HepG2 (cell line): Measurements from ENCODE around the gene CD72. TPM values are rescaled to one million over a fixed set of nuclear protein-coding genes. Genes with fewer than 3 reads are reported as not detected.

Experiments
- ATAC-seq: fragments of 200-7000 bp; cut with Tn5 transposase; 3 replicates; pipeline ENCODE4 v1.9.1; 2020; ENCODE audit warnings: mild to moderate bottlenecking, moderate library complexity
- BruUV-seq: library from RNA; stranded (reverse); fragments of 400-500 nt; replicated peaks from 2 replicates; lab custom pipeline; 2021; lab: Mats Ljungman, UMichigan
- CTCF ChIA-PET: fragments of 300-600 bp; formaldehyde crosslinking; extraction: SDS; loops from one replicate; lab custom pipeline; 2021; ENCODE audit warnings: low total read pairs, inconsistent platforms, low intra/inter-chr PET ratio; lab: Yijun Ruan, JAX
- POLR2A ChIA-PET: fragments of 350-600 bp; sonication (Branson Sonifier 250); formaldehyde crosslinking; loops from one replicate; lab custom pipeline; 2020; ENCODE audit warnings: antibody characterized with exemption, inconsistent platforms; lab: Yijun Ruan, JAX
- DNase-seq: peaks from one replicate; pipeline ENCODE4 v3.0.0-alpha.2; 2015; ENCODE audit warnings: low spot score
- FAIRE-seq: peaks from 3 replicates; lab custom pipeline; 2011; peaks lifted over from hg19 to GRCh38; lab: Jason Lieb, UNC
- H2AFZ ChIP-seq: one replicate; pipeline ENCODE4 v1.6.1; 2011; ENCODE audit warnings: low read length, inconsistent platforms
- H3K27ac ChIP-seq: fragments of 300-600 bp; 3 replicates; pipeline ENCODE4 v1.8.0; 2011; ENCODE audit warnings: mixed run types, mild to moderate bottlenecking, mixed read lengths, low read length, inconsistent platforms; ENCODE audit not compliant: insufficient read depth; ENCODE audit errors: extremely low read length
- H3K27me3 ChIP-seq, 2 experiments: fragments of 200-600 bp in 1 of 2; 2 replicates in 1 of 2; 3 replicates in 1 of 2; pipeline versions ENCODE4 v1.6.0 to v1.8.0; 2011; ENCODE audit warnings: low read length in 2 of 2, mild to moderate bottlenecking in 2 of 2, moderate library complexity in 2 of 2, inconsistent platforms in 1 of 2; ENCODE audit not compliant: insufficient read depth in 2 of 2, control insufficient read depth in 1 of 2
- H3K36me3 ChIP-seq, 2 experiments: fragments of 200-600 bp in 1 of 2; replicated peaks in 1 of 2; 2 replicates in 1 of 2; 3 replicates in 1 of 2; pipeline versions ENCODE4 v1.5.1 to v1.8.0; 2011; ENCODE audit warnings: low read length in 2 of 2, inconsistent platforms in 1 of 2; ENCODE audit not compliant: insufficient read depth in 2 of 2, control insufficient read depth in 1 of 2
- H3K4me1 ChIP-seq: 2 replicates; pipeline ENCODE4 v1.5.1; 2012; ENCODE audit warnings: low read length, inconsistent platforms; ENCODE audit not compliant: insufficient read depth
- H3K4me2 ChIP-seq: 2 replicates; pipeline ENCODE4 v1.6.0; 2011; ENCODE audit warnings: low read depth, low read length, inconsistent platforms
- H3K4me3 ChIP-seq, 3 experiments: fragments of 200-600 bp in 1 of 3; sonication (generic), shearing (Covaris generic) in 1 of 3; replicated peaks in 1 of 3; 2 replicates each; pipeline ENCODE4 v1.5.1; 2011 to 2016; ENCODE audit warnings: low read length in 3 of 3, inconsistent platforms in 2 of 3, low read depth in 2 of 3, mild to moderate bottlenecking in 2 of 3, control low read depth in 1 of 3, mixed read lengths in 1 of 3; ENCODE audit not compliant: insufficient read depth in 1 of 3
- H3K79me2 ChIP-seq: one replicate; pipeline ENCODE4 v1.6.1; 2011; ENCODE audit warnings: low read length, inconsistent platforms; ENCODE audit not compliant: insufficient read depth
- H3K9ac ChIP-seq: 2 replicates; pipeline ENCODE4 v1.6.0; 2011; ENCODE audit warnings: mild to moderate bottlenecking, low read depth, low read length, inconsistent platforms; ENCODE audit not compliant: insufficient read depth
- H3K9me3 ChIP-seq: 2 replicates; pipeline ENCODE4 v1.5.1; 2012; ENCODE audit warnings: mild to moderate bottlenecking, low read length
- H4K20me1 ChIP-seq: 2 replicates; pipeline ENCODE4 v1.6.0; 2011; ENCODE audit warnings: inconsistent platforms, mild to moderate bottlenecking, low read length, moderate library complexity; ENCODE audit not compliant: insufficient read depth
- CEBPB ChIP-seq: IDR thresholded peaks from 2 replicates; pipeline ENCODE4 v1.6.1; 2011; ENCODE audit warnings: low read depth, low read length, improper control_type of control experiment, borderline replicate concordance
- CREB1 ChIP-seq, 2 experiments: fragments of 450-650 bp in 1 of 2; IDR thresholded peaks; 2 replicates each; pipeline ENCODE4 v1.6.1; 2016 to 2017; ENCODE audit warnings: control low read depth in 1 of 2, mild to moderate bottlenecking in 1 of 2, missing compliant biosample characterization in 1 of 2, missing genetic modification characterization in 1 of 2
- DR1 ChIP-seq: sonication (generic); formaldehyde crosslinking; IDR thresholded peaks from 2 replicates; pipeline ENCODE4 v1.8.0; 2021; ENCODE audit warnings: mild to moderate bottlenecking, missing genetic modification reagents, inconsistent platforms
- FOXC1 ChIP-seq: sonication (generic); formaldehyde crosslinking; IDR thresholded peaks from 2 replicates; pipeline ENCODE4 v1.8.0; 2022; ENCODE audit warnings: mild to moderate bottlenecking, missing genetic modification reagents, borderline replicate concordance
- GATA4 ChIP-seq: sonication (generic); IDR thresholded peaks from 2 replicates; pipeline ENCODE4 v1.6.1; 2016; ENCODE audit warnings: antibody characterized with exemption, low read depth, borderline replicate concordance
- KLF16 ChIP-seq, 2 experiments: sonication (generic) in 1 of 2; formaldehyde crosslinking in 1 of 2; IDR thresholded peaks; 2 replicates each; pipeline versions ENCODE4 v1.6.1 to v1.8.0; 2016 to 2023; ENCODE audit warnings: missing genetic modification reagents in 2 of 2, missing compliant biosample characterization in 1 of 2
- MED1 ChIP-seq: sonication (generic); formaldehyde crosslinking; IDR thresholded peaks from 2 replicates; pipeline ENCODE4 v1.4.0; 2020; ENCODE audit warnings: missing genetic modification reagents
- SRSF4 ChIP-seq: fragments of 200-400 bp; formaldehyde crosslinking; IDR thresholded peaks from one replicate; pipeline ENCODE4 v1.6.1; 2018; ENCODE audit warnings: mild to moderate bottlenecking, low read depth, low read length, moderate library complexity; ENCODE audit not compliant: poor library complexity, severe bottlenecking
- TEAD3 ChIP-seq: optimal IDR thresholded peaks from 2 replicates; pipeline ENCODE3; 2016; ENCODE audit warnings: borderline replicate concordance
- ZBTB4 ChIP-seq: sonication (generic); formaldehyde crosslinking; IDR thresholded peaks from 2 replicates; pipeline ENCODE4 v1.4.0; 2020; ENCODE audit warnings: missing genetic modification reagents, mild to moderate bottlenecking, borderline replicate concordance
- ZNF124 ChIP-seq: sonication (generic); formaldehyde crosslinking; IDR thresholded peaks from 2 replicates; pipeline ENCODE4 v1.4.0; 2020; ENCODE audit warnings: missing genetic modification reagents
- ZNF652 ChIP-seq: IDR thresholded peaks from 2 replicates; pipeline ENCODE4 v1.6.1; 2016; ENCODE audit warnings: low read depth, borderline replicate concordance
- ZNF713 ChIP-seq: sonication (generic); formaldehyde crosslinking; IDR thresholded peaks from 2 replicates; pipeline ENCODE4 v1.4.0; 2020; ENCODE audit warnings: mild to moderate bottlenecking, missing genetic modification reagents
- ZNF790 ChIP-seq: sonication (generic); formaldehyde crosslinking; IDR thresholded peaks from 2 replicates; pipeline ENCODE4 v1.8.0; 2022; ENCODE audit warnings: missing genetic modification reagents, mild to moderate bottlenecking, borderline replicate concordance
- WGBS: methylation state at CpG from one replicate; pipeline ENCODE4 v1.1.6; 2017; ENCODE audit warnings: low lambda C conversion rate; 5-methylcytosine and 5-hydroxymethylcytosine counted together
- in situ Hi-C: cut with HindIII; loops from 2 replicates; pipeline ENCODE4 v1.10.0; 2017; ENCODE audit warnings: low pct_unique_long_range_greater_than_20kb; ENCODE audit not compliant: extremely low pct_ligation_motif_present
- intact Hi-C: fragments of 100-400 bp; cut with micrococcal nuclease; formaldehyde crosslinking; loops from one replicate; pipeline ENCODE4 v1.10.0; 2022; ENCODE audit not compliant: unreplicated experiment
- polyA plus RNA-seq, 8 experiments: library from polyadenylated mRNA; depleted of rRNA in 3 of 8; stranded (reverse) in 7 of 8; unstranded in 1 of 8; fragments of >200 nt; fragmentation: Illumina TruSeq in 4 of 8; extraction: Trizol in 4 of 8; gene quantifications; 2 replicates each; pipeline versions ENCODE4 v1.2.1 to v1.2.3, GENCODE V29; 2011 to 2016; ENCODE audit warnings: low read depth in 4 of 8, missing spikeins in 1 of 8, mixed read lengths in 1 of 8; ENCODE audit not compliant: insufficient read depth in 1 of 8
- total RNA-seq, 5 experiments: library from RNA; depleted of rRNA; stranded (reverse); fragments of >200 nt; fragmentation: Illumina TruSeq; extraction: Trizol; gene quantifications; 2 replicates each; pipeline ENCODE4 v1.2.3, GENCODE V29; 2016; ENCODE audit warnings: low read depth in 1 of 5
- TF ChIP-seq, protein P1 (sequence below): sonication (generic); formaldehyde crosslinking; IDR thresholded peaks from 2 replicates; pipeline ENCODE4 v1.4.0; 2020; ENCODE audit warnings: missing genetic modification reagents, mild to moderate bottlenecking, borderline replicate concordance
- TF ChIP-seq, protein P2 (sequence below): sonication (generic); formaldehyde crosslinking; IDR thresholded peaks from 2 replicates; pipeline ENCODE4 v1.4.0; 2020; ENCODE audit warnings: low read depth, mild to moderate bottlenecking, missing genetic modification reagents

Gene CD72
- total and polyA plus RNA-seq, 2 of the 13 experiments (the other 11 are each of a cell fraction or from before 2014, with no cell fraction given), result 0.18 to 1.1 TPM

GRCh38 chr9:35570709-35571504 is 47.3 kb downstream of the CD72 start:
- intact Hi-C loops, result no loop called here
- WGBS, result 91% methylated on average over 6 of the region's 6 CpGs
- Histone ChIP-seq H3K27ac (no peak overlapping the region), H3K4me2 (no peak overlapping the region), H3K27me3 (no peaks in the 10 kb centered on the region), H3K79me2 (no peaks in the 10 kb centered on the region), H3K36me3 (no peaks in the 10 kb centered on the region), H3K4me1 (no peaks in the 10 kb centered on the region), H2AFZ (no peak overlapping the region), H4K20me1 (no peaks in the 10 kb centered on the region), H3K4me3 (no peak overlapping the region), H3K9ac (no peak overlapping the region), H3K9me3 (no peaks in the 10 kb centered on the region)
- POLR2A ChIA-PET, result no interaction called here
- no peak for TF ChIP-seq CREB1 (IDR thresholded peaks at IDR 0.05)
- TF ChIP-seq CREB1 (CRISPR knock-in tag; IDR thresholded peaks at IDR 0.05), result no peak
- TF ChIP-seq ZNF713 (CRISPR knock-in tag), result no peak
- no peak for TF ChIP-seq MED1 (CRISPR knock-in tag)
- no peak for TF ChIP-seq DR1 (CRISPR knock-in tag)
- no peak for TF ChIP-seq GATA4
- no peak for TF ChIP-seq ZBTB4 (CRISPR knock-in tag)
- TF ChIP-seq KLF16 (CRISPR knock-in tag; IDR thresholded peaks at IDR 0.05), result no peak
- TF ChIP-seq ZNF652, result no peak
- no peak for TF ChIP-seq ZNF124 (CRISPR knock-in tag)
- TF ChIP-seq, protein P1, sequence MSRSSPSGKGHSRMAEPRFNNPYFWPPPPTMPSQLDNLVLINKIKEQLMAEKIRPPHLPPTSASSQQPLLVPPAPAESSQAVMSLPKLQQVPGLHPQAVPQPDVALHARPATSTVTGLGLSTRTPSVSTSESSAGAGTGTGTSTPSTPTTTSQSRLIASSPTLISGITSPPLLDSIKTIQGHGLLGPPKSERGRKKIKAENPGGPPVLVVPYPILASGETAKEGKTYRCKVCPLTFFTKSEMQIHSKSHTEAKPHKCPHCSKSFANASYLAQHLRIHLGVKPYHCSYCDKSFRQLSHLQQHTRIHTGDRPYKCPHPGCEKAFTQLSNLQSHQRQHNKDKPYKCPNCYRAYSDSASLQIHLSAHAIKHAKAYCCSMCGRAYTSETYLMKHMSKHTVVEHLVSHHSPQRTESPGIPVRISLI, result no peak
- TF ChIP-seq CEBPB, result no peak
- TF ChIP-seq, protein P2, sequence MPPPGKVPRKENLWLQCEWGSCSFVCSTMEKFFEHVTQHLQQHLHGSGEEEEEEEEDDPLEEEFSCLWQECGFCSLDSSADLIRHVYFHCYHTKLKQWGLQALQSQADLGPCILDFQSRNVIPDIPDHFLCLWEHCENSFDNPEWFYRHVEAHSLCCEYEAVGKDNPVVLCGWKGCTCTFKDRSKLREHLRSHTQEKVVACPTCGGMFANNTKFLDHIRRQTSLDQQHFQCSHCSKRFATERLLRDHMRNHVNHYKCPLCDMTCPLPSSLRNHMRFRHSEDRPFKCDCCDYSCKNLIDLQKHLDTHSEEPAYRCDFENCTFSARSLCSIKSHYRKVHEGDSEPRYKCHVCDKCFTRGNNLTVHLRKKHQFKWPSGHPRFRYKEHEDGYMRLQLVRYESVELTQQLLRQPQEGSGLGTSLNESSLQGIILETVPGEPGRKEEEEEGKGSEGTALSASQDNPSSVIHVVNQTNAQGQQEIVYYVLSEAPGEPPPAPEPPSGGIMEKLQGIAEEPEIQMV (CRISPR knock-in tag), result no peak
- no peak for TF ChIP-seq TEAD3 (CRISPR knock-in tag)
- no peak for TF ChIP-seq SRSF4
- no peak for TF ChIP-seq ZNF790 (CRISPR knock-in tag)
- TF ChIP-seq FOXC1, result no peak
- in situ Hi-C loops, result no loop called here
- DNase-seq (no peak), FAIRE-seq (no peak), ATAC-seq (no peak)
- CTCF ChIA-PET, result no interaction called here
- no TSS peak for BruUV-seq
